Left renal cortex interstitium (tissue), 4 donors: ENCODE data around the gene NEUROG3. TPM values are rescaled to one million over a fixed set of nuclear protein-coding genes. Genes with fewer than 3 reads are reported as not detected.
"Not testable (repeated sequence)": the region's sequence is repeated elsewhere in the genome, so short reads cannot be mapped to it uniquely, and the experiment has no call there.

Experiments used
- DNase-seq, 4 donors: peaks; one replicate each; pipeline ENCODE4 v3.0.0-alpha.2; 2013; ENCODE audit warnings: low read depth in 4 of 4, low spot score in 2 of 4, missing footprints in 1 of 4
- polyA plus RNA-seq, 4 donors: library from polyadenylated mRNA; unstranded; fragments of 120-200 nt; gene quantifications; one replicate each; pipeline ENCODE4 v1.2.1, GENCODE V29; 2013; ENCODE audit not compliant: insufficient read length in 4 of 4

Gene NEUROG3
- polyA plus RNA-seq, 4 donors = not detected

GRCh38 chr10:69572159-69573055, 815 bp downstream of the NEUROG3 start:
- DNase-seq = no peak

GRCh38 chr10:69571618-69572158, 1.5 kb downstream of the NEUROG3 start:
- DNase-seq = no peak

- DNase-seq = no peak
These were observed 3.0 kb downstream of the NEUROG3 start for GRCh38 chr10:69570050-69570816.

GRCh38 chr10:69569396-69569934, 3.8 kb downstream of the NEUROG3 start:
- no peak for DNase-seq

- DNase-seq = no peak
These were observed 4.5 kb downstream of the NEUROG3 start for GRCh38 chr10:69568472-69569395.

GRCh38 chr10:69567920-69568319, 5.3 kb downstream of the NEUROG3 start:
- peak in 3 of 4 donors; percentile 46 to 66 (median 56) for DNase-seq

GRCh38 chr10:69562731-69563254, 10.4 kb downstream of the NEUROG3 start:
- no peak for DNase-seq

GRCh38 chr10:69559525-69559924, 13.7 kb downstream of the NEUROG3 start:
- DNase-seq = no peak

- no peak for DNase-seq
These were observed 14.7 kb downstream of the NEUROG3 start for GRCh38 chr10:69558559-69558958.

GRCh38 chr10:69554611-69555010, 18.6 kb downstream of the NEUROG3 start:
- no peak for DNase-seq

- no peak for DNase-seq
These were observed 19.9 kb downstream of the NEUROG3 start for GRCh38 chr10:69553328-69553727.

- DNase-seq = no peak
These were observed 21.0 kb downstream of the NEUROG3 start for GRCh38 chr10:69552268-69552667.

- DNase-seq = no peak
These were observed 23.3 kb downstream of the NEUROG3 start for GRCh38 chr10:69549959-69550358.

- no peak for DNase-seq
These were observed 31.8 kb downstream of the NEUROG3 start for GRCh38 chr10:69541463-69541862.

GRCh38 chr10:69538461-69538860, 34.8 kb downstream of the NEUROG3 start:
- DNase-seq = no peak

- no peak for DNase-seq
These were observed 35.8 kb downstream of the NEUROG3 start for GRCh38 chr10:69537449-69537848.

- not testable (repeated sequence) for DNase-seq
These were observed 36.7 kb downstream of the NEUROG3 start for GRCh38 chr10:69536521-69536920.

GRCh38 chr10:69533658-69534057, 39.6 kb downstream of the NEUROG3 start:
- DNase-seq = no peak

GRCh38 chr10:69527961-69528360, 45.3 kb downstream of the NEUROG3 start:
- no peak for DNase-seq
